K562 (cell line): ENCODE data around the gene AKAP10. TPM values are rescaled to one million over a fixed set of nuclear protein-coding genes. Genes with fewer than 3 reads are reported as not detected.

Experiments used
- ATAC-seq: fragments of 200-7000 bp; cut with Tn5 transposase; 3 replicates; pipeline ENCODE4 v1.9.1; 2020; ENCODE audit warnings: moderate library complexity
- BruUV-seq: library from RNA; stranded (reverse); fragments of 400-500 nt; replicated peaks from 2 replicates; lab custom pipeline; 2021; lab: Mats Ljungman, UMichigan
- CTCF ChIA-PET: fragments of 300-600 bp; formaldehyde crosslinking; extraction: SDS; loops from one replicate; lab custom pipeline; 2021; ENCODE audit warnings: low intra/inter-chr PET ratio; lab: Yijun Ruan, JAX
- POLR2A ChIA-PET: fragments of 300-600, 350-650 bp; sonication (Branson Sonifier 250); formaldehyde crosslinking; extraction: SDS; loops from one replicate; lab custom pipeline; 2021; ENCODE audit warnings: antibody characterized with exemption, inconsistent platforms; lab: Yijun Ruan, JAX
- DNase-seq, 4 experiments: peaks; one replicate each; pipeline versions ENCODE4 v3.0.0 to v3.0.0-alpha.2; 2011 to 2018; ENCODE audit warnings: low spot score in 3 of 4, mixed read lengths in 3 of 4; ENCODE audit errors: extremely low read depth in 1 of 4
- FAIRE-seq: peaks from 2 replicates; lab custom pipeline; 2011; peaks lifted over from hg19 to GRCh38; lab: Jason Lieb, UNC
- H2AFZ ChIP-seq: 2 replicates; pipeline ENCODE4 v1.6.0; 2011; ENCODE audit warnings: low read depth, low read length, control low read depth, inconsistent platforms
- H3K27ac ChIP-seq: fragments of 200-600 bp; 3 replicates; pipeline ENCODE4 v1.8.0; 2011; ENCODE audit warnings: low read depth, mild to moderate bottlenecking, control low read depth, inconsistent platforms, low read length, moderate library complexity, mixed read lengths; ENCODE audit errors: extremely low read depth
- H3K27me3 ChIP-seq, 2 experiments: fragments of 300-600 bp in 1 of 2; 2 replicates in 1 of 2; 3 replicates in 1 of 2; pipeline versions ENCODE4 v1.6.0 to v1.8.0; 2011; ENCODE audit warnings: inconsistent platforms in 2 of 2, low read length in 2 of 2, mild to moderate bottlenecking in 1 of 2, mixed read lengths in 1 of 2, moderate library complexity in 1 of 2; ENCODE audit not compliant: control insufficient read depth in 2 of 2, insufficient read depth in 2 of 2
- H3K36me3 ChIP-seq: fragments of 300-600 bp; 3 replicates; pipeline ENCODE4 v1.8.0; 2011; ENCODE audit warnings: mild to moderate bottlenecking, low read length, inconsistent platforms; ENCODE audit not compliant: control insufficient read depth, insufficient read depth
- H3K4me1 ChIP-seq, 2 experiments: fragments of 200-600 bp in 1 of 2; replicated peaks in 1 of 2; 2 replicates in 1 of 2; 3 replicates in 1 of 2; pipeline versions ENCODE4 v1.5.1 to v1.8.0; 2011; ENCODE audit warnings: inconsistent platforms in 2 of 2, low read length in 2 of 2, mild to moderate bottlenecking in 1 of 2, mixed read lengths in 1 of 2, moderate library complexity in 1 of 2; ENCODE audit not compliant: control insufficient read depth in 2 of 2, insufficient read depth in 2 of 2
- H3K4me2 ChIP-seq: 2 replicates; pipeline ENCODE4 v1.6.1; 2011; ENCODE audit warnings: low read length, control low read depth, inconsistent platforms, mixed read lengths; ENCODE audit not compliant: insufficient read depth
- H3K4me3 ChIP-seq: fragments of 200-600 bp; sonication (generic), shearing (Covaris generic); 2 replicates; pipeline ENCODE4 v1.5.1; 2016; ENCODE audit warnings: control low read depth, inconsistent platforms
- H3K79me2 ChIP-seq: fragments of 200-600 bp; 3 replicates; pipeline ENCODE4 v1.8.0; 2011; ENCODE audit warnings: low read length, inconsistent platforms; ENCODE audit not compliant: control insufficient read depth, insufficient read depth
- H3K9ac ChIP-seq, 2 experiments: 2 replicates each; pipeline versions ENCODE4 v1.6.0 to v1.6.1; 2011; ENCODE audit warnings: low read depth in 2 of 2, low read length in 2 of 2, control low read depth in 1 of 2, inconsistent platforms in 1 of 2, mild to moderate bottlenecking in 1 of 2, mixed read lengths in 1 of 2; ENCODE audit not compliant: insufficient read depth in 1 of 2
- H3K9me1 ChIP-seq: one replicate; pipeline ENCODE4 v1.6.0; 2011; ENCODE audit warnings: inconsistent platforms, mild to moderate bottlenecking, low read length, moderate library complexity; ENCODE audit not compliant: control insufficient read depth, insufficient read depth
- H3K9me3 ChIP-seq: replicated peaks from 2 replicates; pipeline ENCODE4 v1.5.1; 2011; ENCODE audit warnings: low read depth, low read length, inconsistent platforms; ENCODE audit not compliant: control insufficient read depth, insufficient read depth
- H4K20me1 ChIP-seq: replicated peaks from 2 replicates; pipeline ENCODE4 v1.6.1; 2011; ENCODE audit warnings: low read length, inconsistent platforms, mixed read lengths; ENCODE audit not compliant: control insufficient read depth, insufficient read depth
- BCOR ChIP-seq: fragments of 450-650 bp; IDR thresholded peaks from 2 replicates; pipeline ENCODE4 v1.6.1; 2016
- CBX8 ChIP-seq: fragments of 200-600 bp; sonication (generic); IDR thresholded peaks from 2 replicates; pipeline ENCODE4 v1.6.1; 2012; ENCODE audit warnings: borderline replicate concordance, mixed run types, low read depth, mild to moderate bottlenecking, moderate library complexity, mixed read lengths, low read length, control low read depth, inconsistent platforms; ENCODE audit not compliant: poor library complexity, severe bottlenecking; ENCODE audit errors: extremely low read depth
- HNRNPK ChIP-seq: fragments of 200-400 bp; formaldehyde crosslinking; IDR thresholded peaks from one replicate; pipeline ENCODE4 v1.6.1; 2018; ENCODE audit warnings: mild to moderate bottlenecking, low read depth, low read length; ENCODE audit not compliant: poor library complexity, severe bottlenecking
- MTA1 ChIP-seq: fragments of 450-650 bp; IDR thresholded peaks from 2 replicates; pipeline ENCODE4 v1.6.1; 2017; ENCODE audit warnings: borderline replicate concordance
- SIN3A ChIP-seq, 2 experiments: fragments of 150-350 bp in 1 of 2; IDR thresholded peaks; 2 replicates each; pipeline ENCODE4 v1.6.1; 2011 to 2016; ENCODE audit warnings: borderline replicate concordance in 2 of 2, low read depth in 2 of 2, low read length in 2 of 2, mild to moderate bottlenecking in 2 of 2, moderate library complexity in 2 of 2; ENCODE audit not compliant: control insufficient read depth in 1 of 2
- WGBS: fragments of 100-300 bp; shearing (Covaris generic); methylation state at CpG from one replicate; pipeline ENCODE4 v1.1.6; 2016; ENCODE audit warnings: low coverage, mixed read lengths; ENCODE audit not compliant: insufficient coverage; ENCODE audit errors: missing lambda C conversion rate; 5-methylcytosine and 5-hydroxymethylcytosine counted together
- in situ Hi-C: fragments of 300-500 bp; cut with MboI; formaldehyde crosslinking; loops from 4 replicates; pipeline ENCODE4 v1.15.0; 2018; ENCODE audit warnings: inconsistent platforms, mixed read lengths
- intact Hi-C: fragments of 100-400 bp; cut with micrococcal nuclease; formaldehyde crosslinking; loops from 2 replicates; pipeline ENCODE4 v1.14.2; 2022
- polyA plus RNA-seq, 8 experiments: library from polyadenylated mRNA; depleted of rRNA in 4 of 8; stranded (reverse) in 5 of 8; unstranded in 3 of 8; fragments of >200 nt; fragmentation: Nextera tagmentation in 2 of 8; fragmentation: Illumina TruSeq in 1 of 8; extraction: Ambion mirVana in 2 of 8; extraction: Trizol in 1 of 8; gene quantifications; 2 replicates each; pipeline versions ENCODE4 v1.2.1 to v1.2.3, GENCODE V29; 2011 to 2014; ENCODE audit warnings: inconsistent platforms in 1 of 8, missing spikeins in 1 of 8
- total RNA-seq, 7 experiments: library from RNA; depleted of rRNA in 6 of 7; stranded (reverse); fragments of >200 nt in 6 of 7; fragmentation: Illumina TruSeq in 2 of 7; extraction: Trizol in 2 of 7; gene quantifications; 2 replicates each; pipeline versions ENCODE4 v1.2.1 to v1.2.3, GENCODE V29; 2011 to 2021; ENCODE audit warnings: low replicate concordance in 1 of 7
- TF ChIP-seq, protein P1 (sequence below), 3 experiments: IDR thresholded peaks in 2 of 3; conservative IDR thresholded peaks in 1 of 3; 2 replicates each; pipeline ENCODE4 v1.5.1; 2011 to 2012; ENCODE audit warnings: low read length in 3 of 3, mild to moderate bottlenecking in 3 of 3, control low read depth in 2 of 3, improper control_type of control experiment in 1 of 3, inconsistent platforms in 1 of 3, low read depth in 1 of 3, mixed read lengths in 1 of 3, moderate library complexity in 1 of 3; ENCODE audit not compliant: insufficient read depth in 2 of 3

Gene AKAP10
- total and polyA plus RNA-seq, 9 of the 15 experiments (the other 6 are each of a cell fraction or from before 2014, with no cell fraction given): 4.0 to 20.3 (median 8.2) TPM

DNA sequence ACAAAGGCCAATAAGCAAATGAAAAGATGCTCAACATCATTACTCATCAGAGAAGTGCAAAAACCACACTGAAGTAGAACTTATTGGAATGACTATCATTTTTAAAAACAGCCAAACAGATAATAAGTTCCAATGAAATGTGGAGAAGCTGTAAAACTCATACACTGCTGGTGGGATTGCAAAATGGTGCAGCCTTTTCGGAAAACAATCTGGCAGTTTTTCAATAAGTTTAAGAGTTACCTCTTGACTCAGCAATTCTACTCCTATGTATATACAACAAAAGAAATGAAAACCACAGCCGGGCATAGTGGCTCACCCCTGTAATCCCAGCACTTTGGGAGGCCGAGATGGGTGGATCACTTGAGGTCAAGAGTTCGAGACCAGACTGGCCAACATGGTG lies 49.3 kb downstream of the AKAP10 start:
- Histone ChIP-seq H3K4me1 (no peaks in the 10 kb centered on the region), H3K36me3 (peaks cover 49% of the 10 kb centered on the region; the same call in 2 of the 3 replicates), H3K79me2 (no peaks in the 10 kb centered on the region), H4K20me1 (no peaks in the 10 kb centered on the region), H2AFZ (no peak overlapping the region), H3K4me3 (no peak overlapping the region), H3K9me3 (no peaks in the 10 kb centered on the region), H3K27me3 (no peaks in the 10 kb centered on the region), H3K9ac (no peak overlapping the region), H3K27ac (no peak overlapping the region), H3K9me1 (no peaks in the 10 kb centered on the region), H3K4me2 (no peak overlapping the region)
- ChIA-PET CTCF (no interaction called here), POLR2A (no interaction called here)
- in situ Hi-C loops: no loop called here
- ATAC-seq (no peak), FAIRE-seq (no peak), DNase-seq (no peak)
- WGBS: 75% methylated on average over 3 of the region's 4 CpGs
- TF ChIP-seq BCOR (no peak), MTA1 (no peak), CBX8 (no peak), SIN3A (IDR thresholded peaks at IDR 0.05; ENCODE audit: borderline replicate concordance in 2 of 2, control insufficient read depth in 1 of 2, low read depth in 2 of 2, low read length in 2 of 2) (no peak), HNRNPK (no peak)
- TF ChIP-seq, protein P1, sequence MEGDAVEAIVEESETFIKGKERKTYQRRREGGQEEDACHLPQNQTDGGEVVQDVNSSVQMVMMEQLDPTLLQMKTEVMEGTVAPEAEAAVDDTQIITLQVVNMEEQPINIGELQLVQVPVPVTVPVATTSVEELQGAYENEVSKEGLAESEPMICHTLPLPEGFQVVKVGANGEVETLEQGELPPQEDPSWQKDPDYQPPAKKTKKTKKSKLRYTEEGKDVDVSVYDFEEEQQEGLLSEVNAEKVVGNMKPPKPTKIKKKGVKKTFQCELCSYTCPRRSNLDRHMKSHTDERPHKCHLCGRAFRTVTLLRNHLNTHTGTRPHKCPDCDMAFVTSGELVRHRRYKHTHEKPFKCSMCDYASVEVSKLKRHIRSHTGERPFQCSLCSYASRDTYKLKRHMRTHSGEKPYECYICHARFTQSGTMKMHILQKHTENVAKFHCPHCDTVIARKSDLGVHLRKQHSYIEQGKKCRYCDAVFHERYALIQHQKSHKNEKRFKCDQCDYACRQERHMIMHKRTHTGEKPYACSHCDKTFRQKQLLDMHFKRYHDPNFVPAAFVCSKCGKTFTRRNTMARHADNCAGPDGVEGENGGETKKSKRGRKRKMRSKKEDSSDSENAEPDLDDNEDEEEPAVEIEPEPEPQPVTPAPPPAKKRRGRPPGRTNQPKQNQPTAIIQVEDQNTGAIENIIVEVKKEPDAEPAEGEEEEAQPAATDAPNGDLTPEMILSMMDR (IDR thresholded peaks at IDR 0.05 in 2 of 3, conservative IDR thresholded peaks at IDR 0.05 in 1 of 3; ENCODE audit: insufficient read depth in 2 of 3, low read depth in 1 of 3, low read length in 3 of 3): no peak
- no TSS peak for BruUV-seq
- intact Hi-C loops: no loop called here
